ENCODE results near the gene NTNG2. TPM values are rescaled to one million over a fixed set of nuclear protein-coding genes. Genes with fewer than 3 reads are reported as not detected.

The NTNG2 gene, protein sequence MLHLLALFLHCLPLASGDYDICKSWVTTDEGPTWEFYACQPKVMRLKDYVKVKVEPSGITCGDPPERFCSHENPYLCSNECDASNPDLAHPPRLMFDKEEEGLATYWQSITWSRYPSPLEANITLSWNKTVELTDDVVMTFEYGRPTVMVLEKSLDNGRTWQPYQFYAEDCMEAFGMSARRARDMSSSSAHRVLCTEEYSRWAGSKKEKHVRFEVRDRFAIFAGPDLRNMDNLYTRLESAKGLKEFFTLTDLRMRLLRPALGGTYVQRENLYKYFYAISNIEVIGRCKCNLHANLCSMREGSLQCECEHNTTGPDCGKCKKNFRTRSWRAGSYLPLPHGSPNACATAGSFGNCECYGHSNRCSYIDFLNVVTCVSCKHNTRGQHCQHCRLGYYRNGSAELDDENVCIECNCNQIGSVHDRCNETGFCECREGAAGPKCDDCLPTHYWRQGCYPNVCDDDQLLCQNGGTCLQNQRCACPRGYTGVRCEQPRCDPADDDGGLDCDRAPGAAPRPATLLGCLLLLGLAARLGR
- 0.58 TPM for total RNA-seq
- polyA plus RNA-seq (ENCODE audit: insufficient read depth in 1 of 8, insufficient read length in 8 of 8, low replicate concordance in 1 of 8), result 1 to 10 TPM in 1 of 8 donors, under 1 TPM in 7; 0.23 to 1.3 (median 0.55) TPM
- long read RNA-seq, donor 1, result 0 reads
- long read RNA-seq, donor 2, result 0 reads
- long read RNA-seq, donor 3, partial matches to known transcripts, result 0 of 1 reads
- long read RNA-seq, donor 3, other reads (novel, unspliced or antisense), result 0 of 1 reads
- long read RNA-seq, donor 4, result 0 reads
- long read RNA-seq, donor 5, result 0 reads
- long read RNA-seq, donor 6, result 0 reads
- long read RNA-seq, donor 7, result 0 reads
- long read RNA-seq, donor 8, result 0 reads
- long read RNA-seq, donor 9, result 0 reads
- long read RNA-seq, donor 10, result 0 reads
- long read RNA-seq, donor 11, result 0 reads

- H3K27me3 ChIP-seq (ENCODE audit: control insufficient read depth, insufficient read depth, low read length), result peaks cover 90% of the 10 kb centered on the region
- under 1% methylated on average over 66 of the region's 67 CpGs for WGBS (ENCODE audit: insufficient coverage)
- no peaks in the 10 kb centered on the region for H3K9me3 ChIP-seq (replicated peaks; ENCODE audit: control insufficient read depth, low read depth, low read length)
- H3K4me3 ChIP-seq (ENCODE audit: low read length), result peak within 1 kb of the TSS; percentile 46
- DNase-seq, result no peak
- H3K36me3 ChIP-seq (ENCODE audit: control insufficient read depth, insufficient read depth, low read length), result no peaks in the 10 kb centered on the region
- H3K4me1 ChIP-seq (ENCODE audit: control insufficient read depth, insufficient read depth, low read length), result peaks cover 21% of the 10 kb centered on the region
- H3K27ac ChIP-seq (ENCODE audit: low read length), result no peak within 1 kb of the TSS
These were observed at the start of gene NTNG2 for GRCh38 chr9:132161743-132162184. Gene NTNG2, plus strand, starts transcription at chr9:132162058. Its CDS starts 4,774 bp downstream, at chr9:132166832.

DNA sequence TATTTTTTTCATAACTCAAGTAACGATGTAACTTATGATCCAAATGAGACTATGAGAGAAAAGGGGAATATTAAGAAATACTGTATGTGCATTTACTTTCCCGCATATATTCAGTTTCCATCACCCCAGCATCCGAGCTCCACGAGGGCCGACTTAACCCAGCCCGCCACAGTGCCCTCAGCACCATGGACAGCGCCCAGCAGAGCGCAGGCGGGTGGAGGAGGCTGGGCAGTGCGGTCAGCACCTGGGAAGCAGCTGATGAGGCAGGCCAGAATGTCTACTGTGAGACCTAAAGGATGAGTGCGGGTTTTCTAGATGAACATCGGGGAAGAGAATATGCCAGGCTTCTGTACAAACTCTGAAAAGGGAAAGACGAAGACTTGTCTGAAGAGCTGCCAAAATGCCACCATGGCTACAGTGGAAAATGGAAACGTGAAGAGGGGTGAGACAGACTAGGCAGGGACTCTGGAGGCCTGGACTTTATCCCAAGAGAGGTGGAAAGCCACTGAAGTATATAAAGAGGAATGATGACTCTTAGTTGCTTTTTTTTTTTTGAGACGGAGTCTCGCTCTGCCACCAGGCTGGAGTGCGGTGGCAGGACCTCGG is 47.7 kb upstream of the NTNG2 start:
- H3K27ac ChIP-seq (ENCODE audit: low read length), result no peak overlapping the region
- H3K36me3 ChIP-seq (ENCODE audit: control insufficient read depth, insufficient read depth, low read length), result no peaks in the 10 kb centered on the region
- no peak overlapping the region for H3K4me3 ChIP-seq (ENCODE audit: low read length)
- peak; percentile 75 for DNase-seq
- H3K9me3 ChIP-seq (replicated peaks; ENCODE audit: control insufficient read depth, low read depth, low read length), result no peaks in the 10 kb centered on the region
- 12% methylated on average over 12 of the region's 18 CpGs for WGBS (ENCODE audit: insufficient coverage)
- H3K4me1 ChIP-seq (ENCODE audit: control insufficient read depth, insufficient read depth, low read length), result no peaks in the 10 kb centered on the region
- H3K27me3 ChIP-seq (ENCODE audit: control insufficient read depth, insufficient read depth, low read length), result peaks cover 6% of the 10 kb centered on the region

DNA sequence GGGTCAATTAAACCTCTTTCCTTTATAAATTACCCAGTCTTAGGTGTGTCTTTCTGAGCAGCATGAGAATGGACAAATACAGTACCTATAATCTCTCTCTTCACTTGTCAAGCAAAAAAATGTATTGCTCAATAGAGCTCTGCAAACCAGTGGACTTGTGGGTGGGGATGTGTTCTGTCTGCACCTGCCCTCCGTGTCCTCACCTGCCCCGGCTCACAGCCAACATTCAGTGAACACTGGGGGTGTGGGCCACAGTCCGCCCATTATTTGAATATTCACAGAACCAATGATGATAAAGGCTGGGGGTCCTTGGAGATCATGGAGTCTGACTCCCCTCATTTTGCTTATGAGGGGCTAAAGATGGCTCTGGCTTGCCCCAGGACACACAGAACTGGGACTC is 45.3 kb upstream of the NTNG2 start:
- no CpG with 5 or more reads among the region's 3 CpGs for WGBS (ENCODE audit: insufficient coverage)

DNA sequence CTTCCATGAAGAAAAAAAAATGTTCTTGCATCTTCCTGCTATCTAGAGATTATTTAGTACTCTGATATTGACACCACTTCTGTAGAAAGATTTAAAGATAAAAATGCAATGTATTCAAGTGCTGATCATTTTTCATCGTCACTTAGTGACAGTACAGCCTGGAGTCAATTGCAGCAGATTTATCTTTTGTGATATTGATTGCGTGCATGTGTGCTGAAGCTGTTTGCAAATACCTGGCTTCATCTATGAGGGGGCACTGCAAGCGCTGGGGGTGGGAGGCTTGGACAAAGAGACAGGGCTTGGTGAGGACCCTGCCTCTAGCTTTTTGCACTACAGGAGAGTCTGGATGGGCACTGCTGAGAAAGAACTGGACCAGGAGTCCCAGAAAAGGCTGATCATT is 44.2 kb upstream of the NTNG2 start:
- no peaks in the 10 kb centered on the region for H3K4me1 ChIP-seq (ENCODE audit: control insufficient read depth, insufficient read depth, low read length)
- H3K27ac ChIP-seq (ENCODE audit: low read length), result no peak overlapping the region
- no peaks in the 10 kb centered on the region for H3K36me3 ChIP-seq (ENCODE audit: control insufficient read depth, insufficient read depth, low read length)
- DNase-seq, result no peak
- 81% methylated on average over 3 of the region's 3 CpGs for WGBS (ENCODE audit: insufficient coverage)
- no peaks in the 10 kb centered on the region for H3K9me3 ChIP-seq (replicated peaks; ENCODE audit: control insufficient read depth, low read depth, low read length)
- H3K4me3 ChIP-seq (ENCODE audit: low read length), result no peak overlapping the region
- peaks cover 7% of the 10 kb centered on the region for H3K27me3 ChIP-seq (ENCODE audit: control insufficient read depth, insufficient read depth, low read length)

More for the DNA sequence above, 45.3 kb upstream of the NTNG2 start:
- no peaks in the 10 kb centered on the region for H3K4me1 ChIP-seq (ENCODE audit: control insufficient read depth, insufficient read depth, low read length)
- H3K36me3 ChIP-seq (ENCODE audit: control insufficient read depth, insufficient read depth, low read length), result no peaks in the 10 kb centered on the region
- no peak for DNase-seq
- H3K27me3 ChIP-seq (ENCODE audit: control insufficient read depth, insufficient read depth, low read length), result peaks cover 3% of the 10 kb centered on the region
- H3K4me3 ChIP-seq (ENCODE audit: low read length), result no peak overlapping the region
- no peak overlapping the region for H3K27ac ChIP-seq (ENCODE audit: low read length)
- no peaks in the 10 kb centered on the region for H3K9me3 ChIP-seq (replicated peaks; ENCODE audit: control insufficient read depth, low read depth, low read length)

- no peaks in the 10 kb centered on the region for H3K9me3 ChIP-seq (replicated peaks; ENCODE audit: control insufficient read depth, low read depth, low read length)
- WGBS (ENCODE audit: insufficient coverage), result no CpG with 5 or more reads among the region's 2 CpGs
- H3K4me3 ChIP-seq (ENCODE audit: low read length), result no peak overlapping the region
- no peaks in the 10 kb centered on the region for H3K36me3 ChIP-seq (ENCODE audit: control insufficient read depth, insufficient read depth, low read length)
- no peak for DNase-seq
- peaks cover 26% of the 10 kb centered on the region for H3K27me3 ChIP-seq (ENCODE audit: control insufficient read depth, insufficient read depth, low read length)
- no peaks in the 10 kb centered on the region for H3K4me1 ChIP-seq (ENCODE audit: control insufficient read depth, insufficient read depth, low read length)
- H3K27ac ChIP-seq (ENCODE audit: low read length), result no peak overlapping the region
These were observed 40.8 kb upstream of the NTNG2 start for GRCh38 chr9:132121021-132121420.

DNA sequence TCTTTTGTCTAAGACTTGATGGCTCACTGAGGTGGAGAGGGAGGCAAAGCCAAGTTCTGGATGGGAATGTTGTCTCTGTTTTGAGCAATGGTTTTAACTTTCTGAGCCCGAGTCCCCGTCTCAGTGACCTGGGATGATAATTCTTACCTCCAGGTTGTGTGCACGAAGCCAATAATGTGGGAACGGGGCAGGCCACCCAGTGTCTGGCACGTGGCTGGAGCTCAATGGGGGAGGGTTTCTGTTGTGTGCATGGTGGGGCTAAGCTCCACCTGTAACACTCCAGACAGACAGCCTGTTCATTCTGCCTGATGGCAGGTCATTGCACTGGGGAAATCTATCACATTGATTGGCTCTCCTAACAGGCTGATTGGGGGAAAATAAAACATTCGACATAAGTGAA is 37.1 kb upstream of the NTNG2 start:
- peaks cover 54% of the 10 kb centered on the region for H3K27me3 ChIP-seq (ENCODE audit: control insufficient read depth, insufficient read depth, low read length)
- no peaks in the 10 kb centered on the region for H3K36me3 ChIP-seq (ENCODE audit: control insufficient read depth, insufficient read depth, low read length)
- no peaks in the 10 kb centered on the region for H3K4me1 ChIP-seq (ENCODE audit: control insufficient read depth, insufficient read depth, low read length)
- WGBS (ENCODE audit: insufficient coverage), result 47% methylated on average over 4 of the region's 6 CpGs
- no peak overlapping the region for H3K27ac ChIP-seq (ENCODE audit: low read length)
- no peaks in the 10 kb centered on the region for H3K9me3 ChIP-seq (replicated peaks; ENCODE audit: control insufficient read depth, low read depth, low read length)
- no peak for DNase-seq
- H3K4me3 ChIP-seq (ENCODE audit: low read length), result no peak overlapping the region

DNA sequence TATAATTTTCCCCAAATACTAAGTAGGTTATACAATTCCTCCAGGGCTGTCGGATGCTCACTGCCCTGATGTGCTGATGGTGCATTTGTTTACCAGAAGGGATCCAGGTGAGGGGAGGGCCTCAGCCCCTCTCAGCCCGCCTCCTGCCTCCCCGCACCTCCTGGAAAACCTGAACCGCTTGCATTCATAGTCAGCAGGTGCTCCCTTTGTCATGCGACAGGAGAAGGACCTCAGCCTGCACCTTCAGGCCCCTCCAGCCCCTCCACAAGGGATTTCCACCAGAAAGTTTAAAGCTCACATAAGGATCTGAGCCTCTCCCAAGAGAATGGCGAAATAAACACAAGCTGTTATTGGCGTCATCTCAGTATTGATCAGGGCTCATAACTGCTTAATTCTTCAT is 36.5 kb upstream of the NTNG2 start:
- peaks cover 55% of the 10 kb centered on the region for H3K27me3 ChIP-seq (ENCODE audit: control insufficient read depth, insufficient read depth, low read length)

GRCh38 chr9:132125944-132126679 is 35.7 kb upstream of the NTNG2 start:
- Histone ChIP-seq H3K27me3 (ENCODE audit: control insufficient read depth, insufficient read depth, low read length) (peaks cover 57% of the 10 kb centered on the region), H3K36me3 (ENCODE audit: control insufficient read depth, insufficient read depth, low read length) (no peaks in the 10 kb centered on the region), H3K4me3 (ENCODE audit: low read length) (no peak overlapping the region), H3K27ac (ENCODE audit: low read length) (no peak overlapping the region), H3K9me3 (replicated peaks; ENCODE audit: control insufficient read depth, low read depth, low read length) (no peaks in the 10 kb centered on the region), H3K4me1 (ENCODE audit: control insufficient read depth, insufficient read depth, low read length) (no peaks in the 10 kb centered on the region)
- WGBS (ENCODE audit: insufficient coverage), result 47% methylated on average over 15 of the region's 20 CpGs
- DNase-seq, result no peak

More for the DNA sequence above, 36.5 kb upstream of the NTNG2 start:
- Histone ChIP-seq H3K4me3 (ENCODE audit: low read length) (no peak overlapping the region), H3K36me3 (ENCODE audit: control insufficient read depth, insufficient read depth, low read length) (no peaks in the 10 kb centered on the region), H3K27ac (ENCODE audit: low read length) (no peak overlapping the region), H3K9me3 (replicated peaks; ENCODE audit: control insufficient read depth, low read depth, low read length) (no peaks in the 10 kb centered on the region), H3K4me1 (ENCODE audit: control insufficient read depth, insufficient read depth, low read length) (no peaks in the 10 kb centered on the region)
- DNase-seq, result no peak
- WGBS (ENCODE audit: insufficient coverage), result 28% methylated on average over 6 of the region's 7 CpGs

GRCh38 chr9:132126680-132127236 is 35.1 kb upstream of the NTNG2 start:
- DNase-seq, result no peak
- Histone ChIP-seq H3K27me3 (ENCODE audit: control insufficient read depth, insufficient read depth, low read length) (peaks cover 59% of the 10 kb centered on the region), H3K9me3 (replicated peaks; ENCODE audit: control insufficient read depth, low read depth, low read length) (no peaks in the 10 kb centered on the region), H3K36me3 (ENCODE audit: control insufficient read depth, insufficient read depth, low read length) (no peaks in the 10 kb centered on the region), H3K4me3 (ENCODE audit: low read length) (no peak overlapping the region), H3K27ac (ENCODE audit: low read length) (no peak overlapping the region), H3K4me1 (ENCODE audit: control insufficient read depth, insufficient read depth, low read length) (no peaks in the 10 kb centered on the region)
- 46% methylated on average over 6 of the region's 13 CpGs for WGBS (ENCODE audit: insufficient coverage)
